NCI-H2227 (cell line): Measurements from ENCODE around the gene ADA.
A peak's percentile ranks its signal among the peaks of the same experiment; 100 is the strongest.

ENCODE experiments used
- DNase-seq: peaks from one replicate; lab custom pipeline; 2025; ENCODE audit not compliant: unreplicated experiment; lab: John Stamatoyannopoulos, UW

The ADA gene

GRCh38 chr20:44625361-44625760 is 26.1 kb downstream of the ADA start:
- no peak for DNase-seq

GRCh38 chr20:44624743-44625271 is 26.7 kb downstream of the ADA start:
- DNase-seq, result no peak

DNA sequence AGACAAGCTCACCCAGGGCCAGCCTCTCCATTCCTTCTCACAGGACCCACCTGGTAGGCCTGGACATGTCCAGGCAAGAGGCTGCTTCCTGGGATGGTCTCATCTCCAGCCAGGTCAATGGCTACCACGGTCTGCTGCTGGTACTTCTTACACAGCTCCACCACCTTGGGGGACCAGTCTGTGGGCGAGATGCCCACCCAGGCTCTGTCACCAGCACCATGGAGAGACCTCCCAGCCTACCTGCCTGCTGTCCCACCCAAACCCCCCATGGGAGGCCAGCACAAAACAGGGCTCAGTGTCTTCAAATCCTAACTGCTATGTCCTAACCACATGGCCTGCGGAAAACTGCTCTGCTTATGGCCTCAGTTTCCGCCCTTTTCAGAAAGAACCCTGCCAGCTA is 27.3 kb downstream of the ADA start:
- no peak for DNase-seq

- no peak for DNase-seq
Observed at GRCh38 chr20:44622501-44623270, 28.8 kb downstream of the ADA start.

GRCh38 chr20:44621939-44622338 is 29.6 kb downstream of the ADA start:
- no peak for DNase-seq

DNA sequence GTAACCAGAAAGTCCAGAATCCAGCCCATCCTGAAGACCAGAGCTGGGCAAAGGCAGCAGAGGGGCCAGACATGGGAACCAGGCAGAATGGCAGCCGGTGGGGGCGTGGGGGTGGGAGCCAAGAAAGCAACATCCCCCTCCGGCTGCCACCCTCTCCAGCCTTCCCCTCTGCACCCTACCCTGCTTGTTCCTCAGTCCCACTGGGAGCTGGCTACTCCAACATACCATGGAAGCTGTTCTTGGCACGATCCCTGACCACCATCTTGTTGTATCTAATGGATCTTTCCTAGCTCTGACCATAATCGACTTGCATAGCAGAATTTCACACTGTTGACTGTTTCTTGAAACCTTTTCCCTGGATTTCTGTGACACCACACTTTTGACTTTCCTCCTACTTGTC is 30.2 kb downstream of the ADA start:
- no peak for DNase-seq

GRCh38 chr20:44620030-44620429 is 31.5 kb downstream of the ADA start:
- DNase-seq, result no peak

DNA sequence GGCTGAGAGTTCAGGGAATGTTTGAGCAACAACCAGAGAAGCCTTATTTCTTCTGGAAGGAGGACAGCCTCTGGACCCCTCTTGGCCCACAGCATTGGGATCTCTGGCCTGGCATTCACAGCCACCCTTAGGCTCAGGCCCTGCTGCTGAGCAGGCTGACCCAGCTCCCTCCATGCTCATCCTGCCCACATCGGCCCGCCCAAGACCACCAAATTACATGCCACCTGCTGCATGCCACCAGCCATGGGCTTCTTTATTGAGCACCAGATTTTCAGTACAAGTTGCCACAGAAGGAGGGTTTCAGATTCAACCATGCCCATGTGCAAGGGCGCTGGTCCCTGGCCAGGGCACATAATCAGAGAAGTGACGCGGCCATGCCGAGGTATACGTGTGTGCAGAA is 32.2 kb downstream of the ADA start:
- no peak for DNase-seq

DNA sequence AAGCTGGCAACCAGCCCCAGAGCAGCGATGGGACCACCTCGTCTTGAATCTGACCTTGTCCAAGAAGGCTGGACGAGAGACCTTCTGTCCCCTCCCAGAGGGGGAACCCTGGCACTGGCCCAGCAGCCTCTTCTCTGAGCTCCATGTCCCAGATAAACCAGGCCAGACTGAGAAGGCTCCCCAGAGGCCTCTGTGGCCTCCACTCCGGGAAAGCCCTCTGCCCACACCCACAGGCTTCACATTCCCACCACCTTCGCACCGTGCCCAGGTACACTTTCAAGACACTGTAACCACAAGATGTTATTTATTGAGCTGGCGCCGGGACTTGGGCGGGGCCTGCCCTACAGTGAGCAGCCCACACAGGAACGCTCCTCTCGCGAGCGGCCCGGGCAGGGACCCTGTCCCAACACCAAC is 33.2 kb downstream of the ADA start:
- DNase-seq, result no peak

DNA sequence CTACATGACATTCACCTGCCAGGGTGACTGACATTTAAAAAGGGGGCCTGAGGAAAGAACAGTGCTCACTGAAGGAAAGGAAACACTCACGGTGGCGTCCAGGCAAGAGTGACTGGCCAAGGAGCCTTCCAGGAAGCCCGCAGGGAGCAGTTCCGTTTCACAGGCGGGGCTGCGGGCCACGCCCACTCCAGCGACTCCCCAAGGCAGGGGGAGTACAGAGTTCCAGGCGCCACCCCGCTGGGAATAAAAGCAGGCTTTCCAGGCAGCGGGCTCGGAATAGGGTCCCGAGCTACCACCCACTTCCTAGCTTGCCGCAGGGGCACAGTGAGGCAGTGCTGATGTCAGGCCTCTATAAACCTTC is 34.9 kb downstream of the ADA start:
- DNase-seq, result no peak

- DNase-seq, result no peak
Observed at GRCh38 chr20:44615876-44616603, 35.5 kb downstream of the ADA start.

DNA sequence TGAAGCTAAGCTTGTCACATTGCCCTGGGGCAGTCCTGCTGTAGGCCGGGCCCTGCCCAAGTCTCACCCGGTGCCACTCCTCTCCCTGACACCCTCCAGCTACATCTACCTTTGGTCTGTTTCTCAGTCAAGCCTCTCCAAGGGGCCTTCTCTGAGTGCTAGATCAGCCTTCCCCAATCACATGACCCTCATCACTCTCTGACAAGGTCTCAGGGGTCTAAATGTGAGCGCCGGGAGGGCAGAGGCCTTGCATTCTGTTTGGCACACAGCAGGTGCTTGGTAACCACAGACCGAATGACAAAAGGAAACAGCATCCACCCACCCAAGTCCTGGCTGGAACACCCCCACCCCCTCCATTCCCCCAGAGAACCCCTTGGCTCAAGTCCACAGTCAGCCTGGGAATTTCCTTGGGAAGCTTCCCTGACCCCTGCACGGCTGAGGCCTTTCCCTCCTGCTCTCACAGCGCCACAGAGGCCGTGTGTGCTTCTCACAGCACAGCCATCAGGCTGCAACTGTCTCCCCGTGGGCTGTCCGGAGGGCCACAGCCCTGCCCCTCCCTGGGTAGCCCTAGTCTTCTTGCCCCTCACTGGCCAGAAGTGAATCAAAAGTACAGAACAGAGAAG is 36.2 kb downstream of the ADA start:
- no peak for DNase-seq

DNA sequence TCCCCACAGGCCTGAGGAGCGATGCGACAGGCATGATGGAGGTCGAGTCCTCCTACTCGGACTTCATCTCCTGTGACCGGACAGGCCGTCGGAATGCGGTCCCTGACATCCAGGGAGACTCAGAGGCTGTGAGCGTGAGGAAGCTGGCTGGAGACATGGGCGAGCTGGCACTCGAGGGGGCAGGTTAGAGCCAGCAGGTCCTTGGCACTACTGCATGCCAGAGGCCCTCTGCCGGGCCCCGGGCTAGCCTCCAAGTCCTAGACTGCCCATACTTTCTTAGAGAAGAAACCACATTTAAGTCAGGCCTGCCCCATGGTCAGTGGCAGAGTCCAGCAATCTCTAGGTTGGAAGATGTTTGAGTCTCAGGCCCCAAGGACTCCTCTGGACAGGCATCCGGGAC is 37.0 kb downstream of the ADA start:
- no peak for DNase-seq

- no peak for DNase-seq
Observed at GRCh38 chr20:44613575-44613974, 37.9 kb downstream of the ADA start.

- DNase-seq, result no peak
Observed at GRCh38 chr20:44610313-44610962, 41.1 kb downstream of the ADA start.

DNA sequence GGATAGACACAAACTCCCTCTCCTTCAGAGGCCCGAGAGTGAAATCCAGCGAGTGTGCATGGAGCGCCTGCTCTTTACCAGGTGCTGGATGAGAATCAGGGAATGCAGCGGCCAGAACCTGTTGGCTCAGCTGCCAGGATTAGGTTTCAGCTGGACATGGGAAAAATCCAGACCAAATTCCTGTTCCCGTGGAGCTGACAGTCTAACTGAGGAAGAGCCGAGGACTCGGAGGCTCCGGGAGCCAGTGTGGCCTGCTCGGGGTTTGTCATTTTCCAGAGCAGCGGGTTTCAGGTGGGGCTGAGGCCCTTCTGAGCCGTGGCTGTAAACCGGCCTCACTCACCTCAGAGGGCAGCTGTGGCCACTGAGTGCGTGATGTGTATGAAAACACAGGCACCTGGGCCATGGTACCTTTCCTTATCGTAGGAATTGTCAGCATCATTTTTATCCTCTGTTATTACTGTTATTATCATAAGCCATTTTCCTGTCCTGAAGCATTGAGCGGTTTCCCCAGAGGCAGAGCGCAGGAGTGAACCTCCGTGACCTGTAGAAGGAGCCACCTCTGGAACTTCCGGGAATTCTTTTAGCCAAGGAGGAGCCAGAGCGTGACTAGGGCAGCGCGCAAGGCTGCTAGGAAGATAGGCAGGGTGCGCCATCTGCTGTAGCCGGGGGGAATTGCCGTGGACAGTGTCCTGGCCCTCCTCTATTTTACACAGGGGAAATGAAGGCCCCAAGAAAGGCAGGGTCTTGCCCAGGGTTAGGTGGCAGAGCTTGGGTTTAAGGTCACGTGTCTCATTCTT is 41.8 kb downstream of the ADA start:
- peak; percentile 92 for DNase-seq

DNA sequence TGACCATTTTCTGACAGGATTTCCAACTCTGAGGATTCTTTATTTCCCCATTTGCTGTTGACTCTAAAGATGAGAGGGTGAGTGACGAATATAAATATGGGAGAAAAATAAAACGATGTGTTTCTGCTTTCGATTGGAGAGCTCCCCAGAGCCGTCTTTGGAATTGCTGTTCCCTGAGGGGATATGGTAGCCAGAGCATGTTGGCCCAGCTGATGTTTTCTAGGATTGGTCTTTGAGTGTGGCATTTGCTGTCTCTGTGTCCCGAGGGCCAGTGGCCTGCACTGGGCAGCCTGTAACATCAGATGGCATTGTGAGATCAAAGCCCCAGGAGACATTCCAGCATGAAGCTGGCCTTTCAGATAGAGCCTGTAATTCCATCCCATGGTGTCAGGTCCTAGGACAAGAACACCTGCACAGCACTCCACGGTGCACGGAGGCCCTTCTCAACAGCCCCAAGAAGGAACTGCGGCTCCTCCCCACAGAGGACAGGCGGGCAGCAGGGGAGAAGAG is 42.4 kb downstream of the ADA start:
- DNase-seq, result peak; percentile 30

- DNase-seq, result no peak
Observed at GRCh38 chr20:44606725-44607441, 44.6 kb downstream of the ADA start.

- no peak for DNase-seq
Observed at GRCh38 chr20:44603327-44603726, 48.2 kb downstream of the ADA start.

GRCh38 chr20:44601801-44602204 is 49.7 kb downstream of the ADA start:
- no peak for DNase-seq
